Measurements from ENCODE around the gene CD200R1. TPM values are rescaled to one million over a fixed set of nuclear protein-coding genes. Genes with fewer than 3 reads are reported as not detected.

CD200R1 gene
- total and polyA plus RNA-seq, 2 donors (not counting 1 experiment from before 2014, with no cell fraction given) = 0.17 to 1.1 TPM

- H4K20me1 ChIP-seq (ENCODE audit: control insufficient read depth, extremely low read depth, insufficient read depth, low read length) = no peaks in the 10 kb centered on the region
- no peaks in the 10 kb centered on the region for H3K9me3 ChIP-seq (ENCODE audit: control insufficient read depth, insufficient read depth, low read depth, low read length)
- H3K27me3 ChIP-seq (ENCODE audit: control insufficient read depth, insufficient read depth, low read length) = no peaks in the 10 kb centered on the region
- TF ChIP-seq, protein P1, sequence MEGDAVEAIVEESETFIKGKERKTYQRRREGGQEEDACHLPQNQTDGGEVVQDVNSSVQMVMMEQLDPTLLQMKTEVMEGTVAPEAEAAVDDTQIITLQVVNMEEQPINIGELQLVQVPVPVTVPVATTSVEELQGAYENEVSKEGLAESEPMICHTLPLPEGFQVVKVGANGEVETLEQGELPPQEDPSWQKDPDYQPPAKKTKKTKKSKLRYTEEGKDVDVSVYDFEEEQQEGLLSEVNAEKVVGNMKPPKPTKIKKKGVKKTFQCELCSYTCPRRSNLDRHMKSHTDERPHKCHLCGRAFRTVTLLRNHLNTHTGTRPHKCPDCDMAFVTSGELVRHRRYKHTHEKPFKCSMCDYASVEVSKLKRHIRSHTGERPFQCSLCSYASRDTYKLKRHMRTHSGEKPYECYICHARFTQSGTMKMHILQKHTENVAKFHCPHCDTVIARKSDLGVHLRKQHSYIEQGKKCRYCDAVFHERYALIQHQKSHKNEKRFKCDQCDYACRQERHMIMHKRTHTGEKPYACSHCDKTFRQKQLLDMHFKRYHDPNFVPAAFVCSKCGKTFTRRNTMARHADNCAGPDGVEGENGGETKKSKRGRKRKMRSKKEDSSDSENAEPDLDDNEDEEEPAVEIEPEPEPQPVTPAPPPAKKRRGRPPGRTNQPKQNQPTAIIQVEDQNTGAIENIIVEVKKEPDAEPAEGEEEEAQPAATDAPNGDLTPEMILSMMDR (conservative IDR thresholded peaks at IDR 0.05 in 1 of 2, IDR thresholded peaks at IDR 0.05 in 1 of 2; ENCODE audit: low read depth in 1 of 2, low read length in 2 of 2) = no peak
- no peak for TF ChIP-seq EZH2 (IDR thresholded peaks at IDR 0.05; ENCODE audit: low read length, missing control alignments)
- no peak overlapping the region for H3K4me2 ChIP-seq (ENCODE audit: extremely low read depth, insufficient read depth, low read length)
- no peak overlapping the region for H3K4me3 ChIP-seq (replicated peaks in 1 of 4; ENCODE audit: control extremely low read depth in 1 of 4, insufficient read depth in 1 of 4, low read depth in 3 of 4, low read length in 4 of 4)
- no peak overlapping the region for H2AFZ ChIP-seq (ENCODE audit: low read length)
- peak in 1 of 2 donors; percentile 80 for DNase-seq (ENCODE audit: low read depth in 2 of 2)
- H3K79me2 ChIP-seq (ENCODE audit: control insufficient read depth, insufficient read depth, low read length) = no peaks in the 10 kb centered on the region
- no peaks in the 10 kb centered on the region for H3K36me3 ChIP-seq (ENCODE audit: control insufficient read depth, insufficient read depth, low read length)
- no peak overlapping the region for H3K9ac ChIP-seq (ENCODE audit: insufficient read depth, low read length)
- H3K4me1 ChIP-seq (ENCODE audit: control insufficient read depth, extremely low read depth, insufficient read depth, low read length) = no peaks in the 10 kb centered on the region
- H3K27ac ChIP-seq (ENCODE audit: insufficient read depth, low read length) = no peak overlapping the region
Observed at GRCh38 chr3:112888381-112889085, 86.4 kb downstream of the CD200R1 start.

- TF ChIP-seq, protein P1 (conservative IDR thresholded peaks at IDR 0.05 in 1 of 2, IDR thresholded peaks at IDR 0.05 in 1 of 2; ENCODE audit: low read depth in 1 of 2, low read length in 2 of 2) = no peak
- TF ChIP-seq EZH2 (IDR thresholded peaks at IDR 0.05; ENCODE audit: low read length, missing control alignments) = no peak
- Histone ChIP-seq H3K4me3 (replicated peaks in 1 of 4; ENCODE audit: control extremely low read depth in 1 of 4, insufficient read depth in 1 of 4, low read depth in 3 of 4, low read length in 4 of 4) (no peak overlapping the region), H4K20me1 (ENCODE audit: control insufficient read depth, extremely low read depth, insufficient read depth, low read length) (no peaks in the 10 kb centered on the region), H3K9ac (ENCODE audit: insufficient read depth, low read length) (no peak overlapping the region), H3K9me3 (ENCODE audit: control insufficient read depth, insufficient read depth, low read depth, low read length) (no peaks in the 10 kb centered on the region), H3K27ac (ENCODE audit: insufficient read depth, low read length) (no peak overlapping the region), H3K4me2 (ENCODE audit: extremely low read depth, insufficient read depth, low read length) (no peak overlapping the region), H2AFZ (ENCODE audit: low read length) (no peak overlapping the region), H3K27me3 (ENCODE audit: control insufficient read depth, insufficient read depth, low read length) (no peaks in the 10 kb centered on the region), H3K79me2 (ENCODE audit: control insufficient read depth, insufficient read depth, low read length) (no peaks in the 10 kb centered on the region), H3K4me1 (ENCODE audit: control insufficient read depth, extremely low read depth, insufficient read depth, low read length) (no peaks in the 10 kb centered on the region), H3K36me3 (ENCODE audit: control insufficient read depth, insufficient read depth, low read length) (no peaks in the 10 kb centered on the region)
- DNase-seq (ENCODE audit: low read depth in 2 of 2) = no peak
Observed at GRCh38 chr3:112884678-112885290, 90.1 kb downstream of the CD200R1 start.

- no peaks in the 10 kb centered on the region for H3K4me1 ChIP-seq (ENCODE audit: control insufficient read depth, extremely low read depth, insufficient read depth, low read length)
- H3K9ac ChIP-seq (ENCODE audit: insufficient read depth, low read length) = no peak overlapping the region
- no peak for TF ChIP-seq EZH2 (IDR thresholded peaks at IDR 0.05; ENCODE audit: low read length, missing control alignments)
- TF ChIP-seq, protein P1 (conservative IDR thresholded peaks at IDR 0.05 in 1 of 2, IDR thresholded peaks at IDR 0.05 in 1 of 2; ENCODE audit: low read depth in 1 of 2, low read length in 2 of 2) = no peak
- no peaks in the 10 kb centered on the region for H3K9me3 ChIP-seq (ENCODE audit: control insufficient read depth, insufficient read depth, low read depth, low read length)
- H2AFZ ChIP-seq (ENCODE audit: low read length) = no peak overlapping the region
- no peak overlapping the region for H3K4me3 ChIP-seq (replicated peaks in 1 of 4; ENCODE audit: control extremely low read depth in 1 of 4, insufficient read depth in 1 of 4, low read depth in 3 of 4, low read length in 4 of 4)
- DNase-seq (ENCODE audit: low read depth in 2 of 2) = no peak
- H3K27me3 ChIP-seq (ENCODE audit: control insufficient read depth, insufficient read depth, low read length) = no peaks in the 10 kb centered on the region
- H3K36me3 ChIP-seq (ENCODE audit: control insufficient read depth, insufficient read depth, low read length) = no peaks in the 10 kb centered on the region
- H3K4me2 ChIP-seq (ENCODE audit: extremely low read depth, insufficient read depth, low read length) = no peak overlapping the region
- no peaks in the 10 kb centered on the region for H4K20me1 ChIP-seq (ENCODE audit: control insufficient read depth, extremely low read depth, insufficient read depth, low read length)
- H3K79me2 ChIP-seq (ENCODE audit: control insufficient read depth, insufficient read depth, low read length) = no peaks in the 10 kb centered on the region
- H3K27ac ChIP-seq (ENCODE audit: insufficient read depth, low read length) = no peak overlapping the region
Observed at GRCh38 chr3:112881891-112882290, 93.0 kb downstream of the CD200R1 start.
